AG09319 (cell line): ENCODE results near the gene TMEM87B.
"Not testable (repeated sequence)": the region's sequence is repeated elsewhere in the genome, so short reads cannot be mapped to it uniquely, and the experiment has no call there.

Source experiments
- DNase-seq: peaks from one replicate; pipeline ENCODE4 v3.0.0-alpha.2; 2010; ENCODE audit warnings: low read depth; ENCODE audit errors: extremely low read depth
- CTCF ChIP-seq: IDR thresholded peaks from 2 replicates; pipeline ENCODE4 v1.5.1; 2011; ENCODE audit warnings: low read depth, mild to moderate bottlenecking, inconsistent platforms, low read length, moderate library complexity

TMEM87B gene

GRCh38 chr2:112061299-112061698 lies 6.2 kb downstream of the TMEM87B start:
- TF ChIP-seq CTCF, result no peak

GRCh38 chr2:112061840-112062239 lies 6.8 kb downstream of the TMEM87B start:
- DNase-seq, result no peak
- TF ChIP-seq CTCF, result no peak

More at GRCh38 chr2:112061299-112061698, 6.2 kb downstream of the TMEM87B start:
- no peak for DNase-seq

GRCh38 chr2:112062894-112063293 lies 7.8 kb downstream of the TMEM87B start:
- no peak for DNase-seq
- TF ChIP-seq CTCF, result no peak

- TF ChIP-seq CTCF, result no peak
- no peak for DNase-seq
These were observed 10.4 kb downstream of the TMEM87B start for GRCh38 chr2:112065486-112065885.

- TF ChIP-seq CTCF, result no peak
- DNase-seq, result peak; percentile 58
These were observed 10.9 kb downstream of the TMEM87B start for GRCh38 chr2:112065966-112066365.

GRCh38 chr2:112069794-112070193 lies 14.7 kb downstream of the TMEM87B start:
- not testable (repeated sequence) for DNase-seq

- DNase-seq, result no peak
These were observed 18.8 kb downstream of the TMEM87B start for GRCh38 chr2:112073875-112074274.

More at GRCh38 chr2:112073875-112074274, 18.8 kb downstream of the TMEM87B start:
- TF ChIP-seq CTCF, result no peak
